ENCODE measurements around the gene GRIP1.

GRIP1 gene

DNA sequence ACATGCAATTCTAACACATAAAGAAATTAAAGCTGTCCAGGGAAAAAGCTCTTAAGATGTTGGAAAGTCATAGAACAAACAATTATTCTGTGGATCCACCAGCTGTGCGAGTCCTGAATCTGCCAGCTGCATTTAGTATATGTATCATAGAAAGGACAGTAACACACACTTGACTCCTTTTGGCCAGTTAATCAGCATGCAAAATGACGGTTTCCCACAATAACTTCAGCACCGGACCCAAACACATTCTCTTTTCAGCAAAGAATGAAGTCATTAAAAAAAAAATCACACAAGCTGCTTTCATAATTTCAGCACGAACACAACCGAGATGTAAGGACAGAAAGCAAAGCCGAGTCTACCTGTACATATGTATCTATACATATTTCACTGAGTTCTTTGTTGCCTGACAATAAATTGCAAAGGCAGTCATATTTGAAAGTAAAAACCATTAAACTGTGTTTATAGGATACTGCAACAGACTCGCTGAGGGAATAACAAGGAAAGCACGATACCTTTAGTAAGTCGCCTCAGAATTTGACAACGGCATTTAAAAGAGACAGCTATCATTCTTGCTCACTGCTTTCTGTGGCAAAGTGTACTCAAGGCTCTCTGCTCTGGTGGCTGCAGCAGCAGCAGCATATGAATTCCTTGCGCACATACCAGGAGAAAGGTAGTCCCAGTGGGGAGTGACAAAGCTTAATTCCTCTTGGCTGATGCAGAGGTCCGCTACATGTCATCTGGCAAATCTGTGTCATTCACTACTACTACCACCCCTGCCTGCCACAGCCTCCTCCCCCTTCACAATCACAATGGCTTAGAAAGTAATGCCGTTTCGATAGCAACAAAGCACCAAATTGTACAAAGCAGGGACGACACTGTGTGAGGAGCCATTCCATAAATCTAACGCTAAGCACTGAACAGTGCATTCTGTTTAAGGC lies at the start of gene GRIP1:
TSS of gene GRIP1 (minus strand) at position 739 of the 938 bp plus-strand sequence. CDS start at position 567, 172 bp downstream.
- no peak within 1 kb of the TSS for H3K9ac ChIP-seq
- H3K4me1 ChIP-seq = peaks cover 3% of the 10 kb centered on the region
- H3K4me3 ChIP-seq (ENCODE audit: low read depth, low read length) = no peak within 1 kb of the TSS
- TF ChIP-seq, protein P1, sequence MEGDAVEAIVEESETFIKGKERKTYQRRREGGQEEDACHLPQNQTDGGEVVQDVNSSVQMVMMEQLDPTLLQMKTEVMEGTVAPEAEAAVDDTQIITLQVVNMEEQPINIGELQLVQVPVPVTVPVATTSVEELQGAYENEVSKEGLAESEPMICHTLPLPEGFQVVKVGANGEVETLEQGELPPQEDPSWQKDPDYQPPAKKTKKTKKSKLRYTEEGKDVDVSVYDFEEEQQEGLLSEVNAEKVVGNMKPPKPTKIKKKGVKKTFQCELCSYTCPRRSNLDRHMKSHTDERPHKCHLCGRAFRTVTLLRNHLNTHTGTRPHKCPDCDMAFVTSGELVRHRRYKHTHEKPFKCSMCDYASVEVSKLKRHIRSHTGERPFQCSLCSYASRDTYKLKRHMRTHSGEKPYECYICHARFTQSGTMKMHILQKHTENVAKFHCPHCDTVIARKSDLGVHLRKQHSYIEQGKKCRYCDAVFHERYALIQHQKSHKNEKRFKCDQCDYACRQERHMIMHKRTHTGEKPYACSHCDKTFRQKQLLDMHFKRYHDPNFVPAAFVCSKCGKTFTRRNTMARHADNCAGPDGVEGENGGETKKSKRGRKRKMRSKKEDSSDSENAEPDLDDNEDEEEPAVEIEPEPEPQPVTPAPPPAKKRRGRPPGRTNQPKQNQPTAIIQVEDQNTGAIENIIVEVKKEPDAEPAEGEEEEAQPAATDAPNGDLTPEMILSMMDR (IDR thresholded peaks at IDR 0.05) = no peak
- H3K27me3 ChIP-seq (ENCODE audit: control insufficient read depth, insufficient read depth, low read length) = no peaks in the 10 kb centered on the region
- no peak within 1 kb of the TSS for H2AFZ ChIP-seq
- H3K27ac ChIP-seq = no peak within 1 kb of the TSS
- peaks cover 26% of the 10 kb centered on the region for H3K79me2 ChIP-seq
- no peaks in the 10 kb centered on the region for H3K9me3 ChIP-seq (ENCODE audit: control insufficient read depth, low read length)
- no peaks in the 10 kb centered on the region for H3K36me3 ChIP-seq (ENCODE audit: control insufficient read depth, insufficient read depth, low read length)
- H3K4me2 ChIP-seq (ENCODE audit: low read length) = no peak within 1 kb of the TSS

GRCh38 chr12:66726556-66726955 lies 47.7 kb upstream of the GRIP1 start:
- Histone ChIP-seq H3K9me3 (ENCODE audit: control insufficient read depth, low read length) (no peaks in the 10 kb centered on the region), H3K27me3 (ENCODE audit: control insufficient read depth, insufficient read depth, low read length) (no peaks in the 10 kb centered on the region), H3K36me3 (ENCODE audit: control insufficient read depth, insufficient read depth, low read length) (no peaks in the 10 kb centered on the region), H2AFZ (no peak overlapping the region), H3K4me3 (ENCODE audit: low read depth, low read length) (no peak overlapping the region), H3K79me2 (peaks cover 6% of the 10 kb centered on the region), H3K4me2 (ENCODE audit: low read length) (no peak overlapping the region), H3K27ac (no peak overlapping the region), H3K4me1 (no peaks in the 10 kb centered on the region), H3K9ac (no peak overlapping the region)
- TF ChIP-seq, protein P1 (IDR thresholded peaks at IDR 0.05) = no peak

DNA sequence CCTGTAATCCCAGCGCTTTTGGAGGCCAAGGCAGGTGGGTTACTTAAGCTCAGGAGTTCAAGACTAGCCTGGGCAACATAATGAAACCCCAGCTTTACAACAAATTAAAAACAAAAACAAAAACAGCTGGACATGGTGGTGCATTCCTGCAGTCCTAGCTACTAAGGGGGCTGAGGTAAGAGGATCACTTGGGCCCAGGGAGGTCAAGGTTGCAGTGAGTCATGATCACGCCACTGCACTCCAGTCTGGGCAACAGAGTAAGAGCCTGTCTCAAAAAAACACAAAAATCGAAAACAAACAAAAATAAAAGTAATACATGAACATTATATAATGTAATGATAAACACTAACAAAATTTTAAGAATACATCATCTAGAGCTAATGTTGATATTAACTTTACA lies 46.2 kb upstream of the GRIP1 start:
- H3K4me3 ChIP-seq (ENCODE audit: low read depth, low read length) = no peak overlapping the region
- no peak overlapping the region for H3K9ac ChIP-seq

DNA sequence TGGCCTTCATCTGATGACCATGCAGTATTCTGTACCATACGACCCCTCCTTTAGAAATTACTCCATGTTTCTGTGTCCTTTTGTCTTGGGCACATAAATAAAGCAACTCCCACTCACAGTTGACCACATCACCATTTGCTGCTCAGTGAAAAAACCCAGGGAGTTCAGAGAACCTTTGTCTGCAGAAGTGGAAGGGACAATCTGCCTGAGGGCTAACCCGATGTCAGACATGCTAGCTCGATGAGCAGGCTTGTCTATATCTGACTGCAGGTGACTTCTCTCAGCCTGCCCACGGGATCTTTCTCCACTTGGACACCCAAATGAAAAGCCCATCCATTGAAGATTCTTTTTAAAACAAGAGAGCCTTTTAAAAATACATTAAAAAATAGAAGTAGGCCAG lies 45.7 kb upstream of the GRIP1 start:
- Histone ChIP-seq H3K9me3 (ENCODE audit: control insufficient read depth, low read length) (no peaks in the 10 kb centered on the region), H3K27me3 (ENCODE audit: control insufficient read depth, insufficient read depth, low read length) (no peaks in the 10 kb centered on the region), H3K27ac (no peak overlapping the region), H3K79me2 (peaks cover 8% of the 10 kb centered on the region), H3K36me3 (ENCODE audit: control insufficient read depth, insufficient read depth, low read length) (no peaks in the 10 kb centered on the region), H3K4me2 (ENCODE audit: low read length) (no peak overlapping the region), H3K9ac (no peak overlapping the region), H3K4me1 (no peaks in the 10 kb centered on the region), H2AFZ (no peak overlapping the region), H3K4me3 (ENCODE audit: low read depth, low read length) (no peak overlapping the region)
- TF ChIP-seq, protein P1 (IDR thresholded peaks at IDR 0.05) = no peak

More for the DNA sequence above, 46.2 kb upstream of the GRIP1 start:
- TF ChIP-seq, protein P1 (IDR thresholded peaks at IDR 0.05) = no peak
- H3K27me3 ChIP-seq (ENCODE audit: control insufficient read depth, insufficient read depth, low read length) = no peaks in the 10 kb centered on the region
- no peaks in the 10 kb centered on the region for H3K9me3 ChIP-seq (ENCODE audit: control insufficient read depth, low read length)
- H3K4me2 ChIP-seq (ENCODE audit: low read length) = no peak overlapping the region
- H3K36me3 ChIP-seq (ENCODE audit: control insufficient read depth, insufficient read depth, low read length) = no peaks in the 10 kb centered on the region
- no peak overlapping the region for H2AFZ ChIP-seq
- H3K4me1 ChIP-seq = no peaks in the 10 kb centered on the region
- H3K79me2 ChIP-seq = peaks cover 7% of the 10 kb centered on the region
- H3K27ac ChIP-seq = no peak overlapping the region

Data from parathyroid adenoma (tissue), 2 donors.